GM21529 (cell line): ENCODE measurements around the gene BMAL1.

ENCODE experiments used
- ATAC-seq: cut with Tn5 transposase; IDR thresholded peaks from one replicate; pipeline ENCODE4 v1.9.1; 2021; ENCODE audit not compliant: unreplicated experiment

Gene BMAL1

DNA sequence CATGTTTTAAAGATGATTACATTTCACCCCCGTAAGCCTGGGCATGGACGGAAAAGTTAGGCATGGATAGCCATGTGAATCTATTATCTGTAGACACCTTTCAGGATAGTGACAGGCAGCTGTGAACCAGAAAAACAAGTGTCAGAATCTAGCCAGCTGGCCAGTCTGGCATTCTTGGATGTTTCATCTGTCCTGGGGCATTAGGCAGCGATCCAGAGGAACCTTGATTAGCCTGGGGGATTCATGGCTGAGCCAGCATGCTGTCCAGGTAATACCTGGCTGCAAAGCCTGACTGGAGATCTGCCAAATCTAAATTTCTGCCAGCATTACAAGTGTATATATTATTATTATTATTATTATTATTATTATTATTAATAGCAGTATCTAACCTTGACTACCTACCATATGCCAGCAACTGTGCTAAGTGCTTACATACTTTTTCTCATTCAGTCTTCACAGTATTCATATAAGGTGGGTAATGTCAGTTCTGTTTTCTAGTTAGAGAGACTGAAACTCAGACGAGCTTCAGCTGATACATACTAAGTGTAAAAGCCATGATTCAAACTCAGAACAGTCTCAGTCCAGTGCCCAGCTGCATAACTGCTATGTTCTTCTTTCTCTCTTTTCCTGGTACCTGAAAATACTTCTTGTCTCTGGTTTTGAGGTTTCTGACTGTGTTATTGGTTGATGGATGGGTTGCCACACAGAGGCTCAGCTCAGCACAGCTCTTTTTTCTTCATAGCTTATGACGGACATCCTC lies 12.8 kb downstream of the BMAL1 start:
- no peak for ATAC-seq

GRCh38 chr11:13291361-13291760 lies 13.8 kb downstream of the BMAL1 start:
- no peak for ATAC-seq

DNA sequence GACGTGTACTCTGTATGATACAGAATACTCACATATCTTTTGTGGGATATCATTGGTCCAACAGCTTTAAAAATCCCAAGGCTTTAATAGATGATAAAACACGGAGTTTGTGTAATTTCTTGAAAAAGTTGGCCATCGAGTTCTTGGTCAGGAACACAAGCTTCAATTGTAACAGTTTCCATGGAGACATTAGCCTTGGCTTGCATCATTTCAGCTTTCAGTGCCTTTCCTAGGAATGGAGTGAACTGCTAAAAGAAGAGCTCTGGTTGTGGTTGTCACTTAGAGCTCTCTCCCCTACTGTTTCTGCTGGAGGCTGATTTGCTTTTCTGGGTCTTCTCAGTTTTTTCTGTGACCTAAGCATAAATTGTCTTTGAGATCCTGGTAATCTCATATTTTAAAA lies 14.2 kb downstream of the BMAL1 start:
- ATAC-seq: no peak

DNA sequence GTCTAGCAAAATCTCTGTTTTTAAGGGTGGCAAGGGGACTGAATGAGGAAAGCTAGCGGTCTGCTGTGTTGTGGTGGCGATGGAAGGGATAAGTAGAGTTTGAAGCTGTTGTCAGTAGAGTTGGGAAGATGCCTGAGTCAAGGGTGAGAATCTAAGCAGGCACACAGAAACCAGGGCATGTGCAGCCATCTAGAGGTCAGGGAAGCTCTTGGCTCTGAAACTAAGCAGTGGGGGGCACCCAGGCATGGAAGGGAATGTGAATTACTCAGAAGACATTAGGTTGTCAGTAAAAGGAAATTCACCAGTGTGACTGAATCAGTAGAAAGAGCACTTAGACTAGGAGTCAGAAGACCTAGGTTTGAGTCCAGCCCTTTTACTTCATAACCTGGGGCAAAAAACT lies 15.4 kb downstream of the BMAL1 start:
- ATAC-seq: no peak

- no peak for ATAC-seq
Measured at GRCh38 chr11:13294178-13294577, 16.6 kb downstream of the BMAL1 start.

GRCh38 chr11:13294771-13295579 lies 17.4 kb downstream of the BMAL1 start:
- ATAC-seq: no peak

DNA sequence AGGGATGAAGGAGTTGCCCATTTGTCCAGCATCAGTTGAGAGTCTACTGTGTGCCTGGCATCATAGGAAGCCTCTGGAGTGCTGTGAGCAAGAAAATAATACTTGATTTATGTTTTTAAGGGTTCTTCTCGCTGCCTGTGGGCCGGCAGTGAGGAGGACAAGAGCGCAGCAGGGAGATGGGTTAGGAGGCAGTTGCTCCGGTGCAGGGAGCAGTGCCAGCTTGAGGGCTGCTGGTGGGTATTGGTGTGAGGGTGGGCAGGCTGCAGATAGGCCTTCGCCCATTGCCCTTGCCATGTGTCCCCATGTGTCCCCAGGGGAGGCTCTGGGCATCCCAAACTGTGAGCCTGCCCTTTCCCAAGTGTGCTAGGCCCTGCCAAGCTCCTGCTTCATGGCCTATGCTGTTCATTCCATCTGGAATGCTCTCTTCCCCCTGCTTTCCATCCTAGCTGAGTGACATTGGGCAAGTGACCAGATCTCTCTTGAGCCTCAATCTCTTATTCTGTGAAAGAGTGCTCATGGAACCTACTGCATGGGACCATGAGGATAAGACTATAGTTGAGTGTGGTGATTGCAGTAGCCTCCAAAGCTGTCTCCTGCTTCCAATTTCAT lies 19.8 kb downstream of the BMAL1 start:
- ATAC-seq: no peak

DNA sequence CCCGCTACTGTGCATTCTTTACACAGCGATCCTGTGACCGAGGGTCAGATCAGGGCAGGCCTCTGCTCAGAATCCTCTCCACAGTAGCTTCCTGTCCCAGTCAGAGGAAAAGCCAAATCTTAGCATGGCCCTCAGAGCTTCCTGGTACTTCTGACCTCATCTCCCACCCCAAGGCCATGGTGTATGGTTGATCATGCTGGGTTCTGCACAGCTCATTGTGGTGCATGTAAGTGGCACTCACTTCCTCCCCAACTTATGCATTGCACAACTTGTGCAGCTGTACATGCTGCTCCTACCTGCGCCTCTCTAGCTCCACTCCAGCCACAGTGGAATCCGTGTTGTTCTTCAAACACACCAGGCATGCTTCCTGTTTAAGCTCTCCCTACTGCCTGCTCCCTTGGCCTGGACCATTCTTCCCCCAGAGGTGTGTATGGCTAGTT lies 20.3 kb downstream of the BMAL1 start:
- ATAC-seq: no peak

- ATAC-seq: no peak
Measured at GRCh38 chr11:13298765-13299164, 21.2 kb downstream of the BMAL1 start.

DNA sequence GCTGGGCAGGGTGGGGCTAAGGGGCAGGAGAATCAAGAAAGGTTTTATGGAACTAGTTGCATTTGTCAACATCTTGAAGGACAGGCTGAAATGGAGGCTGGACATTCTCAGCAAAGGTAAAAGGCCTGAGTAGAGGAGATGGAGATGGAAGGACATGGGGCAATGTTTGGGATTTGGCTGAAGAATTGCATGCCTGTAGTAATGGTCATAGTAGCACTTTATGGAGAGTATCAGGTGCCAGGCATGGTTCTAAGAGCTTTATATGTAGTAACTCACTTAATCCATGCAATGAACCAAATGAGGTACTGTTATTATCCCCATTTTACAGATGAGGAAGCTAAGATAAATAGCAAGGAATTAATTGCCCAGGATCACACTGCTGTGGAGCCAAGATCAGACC lies 23.9 kb downstream of the BMAL1 start:
- no peak for ATAC-seq

DNA sequence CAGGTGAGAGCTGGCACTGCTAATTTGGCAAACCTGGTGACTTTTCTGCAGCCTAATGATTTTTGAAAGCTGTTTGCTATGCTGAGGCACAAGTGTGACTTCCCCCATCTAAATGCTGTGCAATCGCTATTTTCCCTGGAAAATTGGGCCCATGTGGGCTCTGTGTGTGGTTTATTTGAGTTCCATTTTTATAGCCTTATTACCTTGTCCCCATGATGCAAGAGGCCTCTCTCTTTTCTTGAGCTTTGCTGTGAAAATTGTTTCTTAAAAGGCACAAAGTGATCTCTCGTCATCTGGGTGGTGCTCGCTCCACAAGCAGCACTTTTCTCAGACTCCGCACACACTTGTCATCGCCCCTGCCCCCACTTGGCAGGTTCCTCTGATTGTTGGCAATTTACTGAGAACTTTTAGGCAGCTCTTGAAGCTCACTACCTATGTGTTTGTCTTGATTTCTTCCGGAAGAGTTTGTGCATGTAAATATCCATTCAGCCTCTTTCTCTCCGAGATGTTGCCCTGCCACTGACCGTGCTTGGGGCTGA lies 24.9 kb downstream of the BMAL1 start:
- ATAC-seq: no peak

DNA sequence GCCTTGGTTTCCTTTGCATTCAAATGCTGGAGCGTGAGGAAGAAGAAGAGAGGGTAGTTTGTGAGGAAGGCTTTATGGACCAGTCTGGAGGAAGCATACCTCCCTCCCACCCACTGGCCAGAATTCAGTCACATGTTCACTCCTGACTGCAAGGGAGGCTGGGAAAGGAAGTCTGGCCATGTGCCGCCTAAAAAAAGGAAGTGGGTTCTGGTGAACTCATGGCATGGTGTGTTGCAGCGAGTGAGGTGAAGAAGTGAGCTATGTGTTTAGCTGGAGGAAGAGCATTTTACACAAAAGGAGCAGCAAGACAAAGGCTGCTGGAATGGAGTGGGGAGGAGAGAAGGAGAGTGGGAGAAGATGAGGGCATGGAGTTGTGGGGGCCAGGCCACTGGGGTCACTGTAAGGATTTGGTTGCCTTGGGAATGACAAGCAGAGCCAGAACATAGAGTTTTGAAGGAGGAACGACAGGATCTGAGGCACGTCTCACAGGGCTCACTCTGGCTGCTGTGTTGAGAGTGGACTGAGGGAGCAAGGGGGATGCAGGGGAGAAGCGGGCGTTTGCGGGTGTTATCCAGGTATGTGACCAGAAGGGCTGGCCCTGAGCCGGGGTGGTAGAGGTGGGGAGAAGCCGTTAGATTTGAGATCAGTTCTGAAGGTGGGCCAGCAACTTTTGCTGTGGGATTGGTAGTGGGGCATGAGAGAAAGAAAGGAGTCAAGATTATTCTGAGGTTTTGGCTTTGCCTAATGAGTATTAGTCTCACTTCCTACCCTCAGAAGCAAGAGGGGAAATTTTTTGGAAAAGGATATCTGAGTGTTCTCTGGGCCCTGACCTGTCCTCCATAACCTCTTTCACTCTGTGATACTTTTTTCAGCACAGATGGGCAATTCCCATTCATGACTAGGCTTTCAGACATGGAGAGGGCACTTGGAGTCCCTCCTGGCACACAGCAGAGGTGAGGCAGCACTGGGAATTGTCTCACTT lies 26.4 kb downstream of the BMAL1 start:
- no peak for ATAC-seq

DNA sequence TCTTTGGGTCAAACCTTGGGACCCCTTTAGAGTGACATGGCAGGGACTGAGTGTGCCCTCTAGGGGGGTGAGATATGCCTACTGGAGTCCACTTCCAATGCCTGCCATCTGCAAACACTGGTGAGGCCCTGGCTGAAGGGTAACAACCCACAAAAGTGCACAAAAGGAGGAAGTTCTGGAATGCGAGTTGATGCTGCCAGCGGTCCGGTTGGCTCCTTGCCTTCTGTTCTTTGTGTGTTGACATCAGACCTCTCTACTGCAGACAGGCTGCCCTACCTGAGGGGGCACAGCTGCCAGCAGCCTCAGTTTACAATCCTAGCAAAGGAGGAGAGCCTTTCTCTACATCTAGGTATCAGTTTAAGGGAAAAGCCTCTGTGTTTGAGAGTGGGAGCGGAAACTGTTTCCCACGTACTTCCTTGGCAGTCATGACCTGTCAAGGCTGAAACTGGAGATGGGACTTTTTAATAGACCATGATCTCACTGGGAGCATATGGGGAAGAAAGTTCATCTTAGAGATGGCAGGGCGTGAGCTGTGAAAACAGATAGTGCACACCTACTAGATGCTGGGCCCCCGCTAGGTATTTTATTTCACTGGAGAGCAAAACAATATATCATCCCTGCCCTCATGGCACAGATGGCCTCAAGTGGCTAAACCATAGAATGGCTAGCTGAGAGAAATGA lies 27.2 kb downstream of the BMAL1 start:
- ATAC-seq: no peak

DNA sequence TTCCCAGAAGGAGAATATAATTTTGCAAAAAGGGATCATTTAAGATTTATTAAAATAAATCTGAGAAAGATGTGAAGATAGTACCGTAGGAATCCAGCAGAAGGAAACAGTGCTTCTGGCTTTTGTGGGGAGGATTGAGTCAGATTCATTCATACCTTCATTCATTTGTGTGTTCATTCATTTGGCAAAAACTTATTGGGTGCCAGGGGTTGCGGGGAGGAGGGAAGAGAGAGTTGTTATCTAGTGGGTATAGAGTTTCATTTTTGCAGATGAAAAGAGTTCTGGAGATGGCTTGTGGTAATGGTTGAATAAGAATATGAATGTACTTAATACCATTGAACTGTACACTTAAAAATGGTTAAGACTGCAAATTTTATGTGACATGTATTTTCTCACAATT lies 31.1 kb downstream of the BMAL1 start:
- ATAC-seq: no peak

- ATAC-seq: no peak
Measured at GRCh38 chr11:13309156-13309555, 31.6 kb downstream of the BMAL1 start.

DNA sequence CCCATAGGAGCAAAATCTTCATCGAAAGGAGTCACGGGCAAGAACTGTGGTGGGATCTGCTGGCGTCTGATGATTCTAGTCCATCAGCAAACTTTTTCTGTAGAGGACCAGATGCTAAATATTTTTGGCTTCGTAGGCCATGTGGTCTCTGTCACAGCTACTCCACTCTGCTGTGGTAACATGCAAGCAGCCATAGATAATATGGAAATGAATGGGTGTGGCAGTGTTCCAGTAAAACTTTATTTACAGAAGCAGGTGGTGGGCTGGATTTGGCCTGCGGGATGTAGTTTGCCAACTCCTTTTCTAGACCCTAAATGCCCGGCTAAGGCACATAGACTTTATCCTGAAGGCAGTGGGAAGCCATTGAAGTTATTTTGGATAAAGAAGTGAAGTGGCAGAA lies 32.9 kb downstream of the BMAL1 start:
- ATAC-seq: no peak

GRCh38 chr11:13311570-13311969 lies 34.0 kb downstream of the BMAL1 start:
- ATAC-seq: no peak

GRCh38 chr11:13313005-13313819 lies 35.6 kb downstream of the BMAL1 start:
- ATAC-seq: no peak
